HG03354 (cell line): ENCODE measurements around the gene KLHL29.

Experiments used
- ATAC-seq: cut with Tn5 transposase; IDR thresholded peaks from one replicate; pipeline ENCODE4 v1.9.1; 2021; ENCODE audit warnings: mild to moderate bottlenecking; ENCODE audit not compliant: unreplicated experiment, poor library complexity, severe bottlenecking

The KLHL29 gene

DNA sequence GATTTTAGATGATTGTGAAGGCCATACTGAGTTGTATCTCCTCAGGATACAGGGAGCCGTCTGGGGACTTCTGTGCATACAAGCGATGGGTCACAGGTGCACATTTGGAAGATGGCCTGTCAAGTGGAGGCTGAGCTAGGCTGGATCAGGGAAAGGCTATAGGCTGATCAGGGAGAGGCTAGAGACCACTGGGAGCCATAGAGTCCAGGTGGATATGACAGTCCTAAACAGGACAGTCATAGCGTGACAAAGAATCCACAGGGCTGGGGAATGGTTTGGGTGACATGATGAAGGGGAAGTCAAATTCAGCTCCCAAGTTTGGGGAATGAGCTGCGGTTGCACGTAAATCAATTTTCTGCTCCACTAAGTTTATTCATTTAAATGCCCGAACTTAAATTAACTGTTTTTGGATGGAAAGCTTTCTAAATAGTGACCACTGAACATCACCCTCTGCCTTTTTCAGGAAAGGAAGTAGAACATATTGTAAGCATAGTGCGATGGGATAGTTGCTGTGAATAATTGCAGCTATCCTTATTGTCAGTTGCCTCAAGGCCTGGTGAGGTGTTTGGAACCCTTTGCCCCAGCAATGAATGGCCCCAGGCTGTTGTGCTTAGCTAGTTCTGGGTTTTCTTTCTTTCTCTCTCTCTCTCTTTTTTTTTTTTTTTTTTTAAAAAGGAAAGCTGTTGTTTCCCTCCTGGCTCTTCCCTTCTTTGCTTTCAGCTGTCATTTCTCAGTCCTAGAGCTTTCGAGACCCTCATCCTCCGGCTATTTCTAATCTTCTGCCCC is 50.5 kb downstream of the KLHL29 start:
- ATAC-seq, result no peak

GRCh38 chr2:23436346-23437098 is 51.5 kb downstream of the KLHL29 start:
- ATAC-seq, result no peak

GRCh38 chr2:23441414-23441813 is 56.4 kb downstream of the KLHL29 start:
- no peak for ATAC-seq

GRCh38 chr2:23445450-23445868 is 60.5 kb downstream of the KLHL29 start:
- ATAC-seq, result no peak

- ATAC-seq, result no peak
Observed at GRCh38 chr2:23446916-23447315, 61.9 kb downstream of the KLHL29 start.

GRCh38 chr2:23447405-23447804 is 62.4 kb downstream of the KLHL29 start:
- ATAC-seq, result no peak

DNA sequence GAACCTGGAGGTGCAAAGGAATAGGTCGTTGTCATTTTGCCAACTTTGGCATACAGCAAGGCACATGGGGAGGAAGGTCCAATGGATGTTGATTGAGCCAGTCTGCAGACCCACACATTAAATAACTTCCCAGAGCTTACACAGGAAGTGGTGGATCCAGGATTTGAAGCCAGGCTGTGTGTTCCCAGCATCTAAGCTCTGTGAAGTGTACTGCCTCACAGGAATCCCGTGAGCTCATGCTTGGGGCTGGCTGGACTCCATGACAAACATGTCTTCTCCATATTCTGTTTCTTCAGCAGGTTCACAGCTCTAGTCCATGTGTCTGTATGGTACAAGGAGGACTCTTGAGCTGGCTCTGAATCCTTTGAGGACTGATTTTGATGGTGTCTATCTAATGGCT is 63.9 kb downstream of the KLHL29 start:
- ATAC-seq, result no peak

GRCh38 chr2:23449413-23449812 is 64.4 kb downstream of the KLHL29 start:
- peak; percentile 83 for ATAC-seq

- no peak for ATAC-seq
Observed at GRCh38 chr2:23449831-23450331, 64.9 kb downstream of the KLHL29 start.

DNA sequence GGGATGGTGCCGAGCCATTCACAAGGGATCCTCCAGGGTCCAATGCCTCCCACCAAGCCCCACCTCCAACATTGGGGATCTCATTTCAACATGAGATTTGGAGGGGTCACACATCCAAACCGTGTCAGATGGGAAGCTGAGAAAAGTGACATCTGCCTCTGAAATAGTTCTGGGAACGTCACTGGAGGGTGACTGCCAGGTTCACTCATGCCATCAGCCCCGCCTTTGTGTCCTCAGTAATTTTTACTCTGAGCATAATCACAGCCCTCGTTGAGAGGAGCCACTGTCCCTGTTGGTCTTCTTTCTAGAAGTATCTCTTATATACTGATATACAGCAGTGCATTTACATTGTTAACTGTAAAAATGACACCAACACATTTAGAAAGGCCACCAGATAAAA is 67.4 kb downstream of the KLHL29 start:
- no peak for ATAC-seq

DNA sequence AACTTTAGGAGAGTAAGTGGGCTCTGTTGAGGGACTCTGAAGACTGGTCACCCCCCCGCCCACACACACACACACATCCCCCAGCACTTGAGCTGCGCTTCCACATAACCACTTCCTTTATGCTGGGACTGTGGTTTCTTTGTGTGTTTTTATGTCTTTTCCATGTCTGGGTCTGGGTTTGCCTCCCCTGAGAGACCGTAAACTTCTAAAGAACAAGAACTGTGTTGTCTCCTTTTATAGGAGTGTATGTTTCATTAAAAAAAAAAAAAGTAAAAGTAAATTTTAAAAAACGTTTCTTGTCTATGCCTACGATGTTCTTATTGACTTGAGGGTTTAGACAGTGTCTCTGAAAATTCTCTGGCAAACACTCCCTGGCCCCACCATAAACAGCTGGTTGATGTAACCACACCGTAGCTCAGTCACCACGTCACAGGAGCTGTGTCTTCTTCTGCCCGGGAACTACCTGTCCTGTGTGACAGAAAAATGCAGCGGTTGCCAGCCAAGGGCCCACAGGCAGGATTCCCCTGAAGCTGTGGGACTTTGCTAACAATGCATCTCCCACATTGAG is 68.0 kb downstream of the KLHL29 start:
- ATAC-seq, result peak; percentile 48

DNA sequence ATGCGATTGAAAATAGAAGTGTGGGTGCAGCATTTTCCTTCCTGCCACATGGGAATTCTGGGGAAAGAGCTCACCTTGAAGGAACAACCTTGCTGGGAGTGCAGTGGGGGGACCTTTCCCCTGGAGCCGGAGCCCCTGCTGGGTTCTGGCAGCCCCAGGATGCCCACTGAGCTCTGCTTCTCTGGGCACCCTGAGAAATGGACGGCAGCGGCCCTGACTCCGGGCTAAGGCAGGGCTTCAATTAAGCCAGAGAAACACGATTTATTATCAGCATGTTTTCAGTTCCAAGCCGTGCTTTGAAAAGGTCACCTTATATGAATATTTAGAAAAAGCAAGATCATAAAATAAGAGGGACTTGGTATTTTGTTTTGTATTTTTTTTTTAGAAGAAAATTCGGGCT is 68.5 kb downstream of the KLHL29 start:
- no peak for ATAC-seq

GRCh38 chr2:23453836-23454460 is 69.0 kb downstream of the KLHL29 start:
- ATAC-seq, result no peak

GRCh38 chr2:23454501-23455120 is 69.6 kb downstream of the KLHL29 start:
- ATAC-seq, result no peak

GRCh38 chr2:23456396-23456795 is 71.4 kb downstream of the KLHL29 start:
- no peak for ATAC-seq

- ATAC-seq, result no peak
Observed at GRCh38 chr2:23456881-23457760, 72.1 kb downstream of the KLHL29 start.

GRCh38 chr2:23457990-23458682 is 73.2 kb downstream of the KLHL29 start:
- ATAC-seq, result no peak

GRCh38 chr2:23459032-23459431 is 74.1 kb downstream of the KLHL29 start:
- ATAC-seq, result no peak
